ENCODE results near the gene TNC.

GRCh38 chr9:115030006-115030405 is 88.0 kb downstream of the TNC start:
- TF ChIP-seq MXI1 (IDR thresholded peaks at IDR 0.05; ENCODE audit: borderline replicate concordance, low read depth, low read length) (no peak), MAZ (IDR thresholded peaks at IDR 0.05; ENCODE audit: borderline replicate concordance, low read depth, low read length) (no peak), USF2 (IDR thresholded peaks at IDR 0.05; ENCODE audit: low read depth, low read length) (no peak), RAD21 (IDR thresholded peaks at IDR 0.05; ENCODE audit: low read length) (no peak), CTCF (conservative IDR thresholded peaks at IDR 0.05; ENCODE audit: low read depth, low read length) (no peak), FOS (IDR thresholded peaks at IDR 0.05; ENCODE audit: low read depth, low read length) (no peak), POLR2A (IDR thresholded peaks at IDR 0.05; ENCODE audit: low read depth, low read length) (no peak), CEBPB (IDR thresholded peaks at IDR 0.05; ENCODE audit: low read depth, low read length) (no peak), CHD1 (IDR thresholded peaks at IDR 0.05; ENCODE audit: low read depth, low read length) (no peak)

All from IMR-90 (cell line).